Left ventricle myocardium inferior (tissue), 1 donor: ENCODE data around the gene ANKRD44. TPM values are rescaled to one million over a fixed set of nuclear protein-coding genes. Genes with fewer than 3 reads are reported as not detected.

ENCODE experiments used
- DNase-seq: peaks from one replicate; pipeline ENCODE4 v3.0.0-alpha.2; 2020
- H3K27ac ChIP-seq: fragments of 200-600 bp; replicated peaks from 2 replicates; pipeline ENCODE4 v1.8.0; 2021
- H3K27me3 ChIP-seq: fragments of 200-600 bp; 2 replicates; pipeline ENCODE4 v1.8.0; 2021; ENCODE audit warnings: low read depth
- H3K36me3 ChIP-seq: fragments of 200-600 bp; 2 replicates; pipeline ENCODE4 v1.8.0; 2021
- H3K4me1 ChIP-seq: fragments of 200-600 bp; 2 replicates; pipeline ENCODE4 v1.8.0; 2021
- H3K4me3 ChIP-seq: fragments of 200-600 bp; 2 replicates; pipeline ENCODE4 v1.8.0; 2021; ENCODE audit warnings: mild to moderate bottlenecking, moderate library complexity
- H3K9me3 ChIP-seq: fragments of 200-600 bp; replicated peaks from 2 replicates; pipeline ENCODE4 v1.8.0; 2021
- intact Hi-C: fragments of 100-400 bp; cut with micrococcal nuclease; formaldehyde crosslinking; loops from one replicate; pipeline ENCODE4 v1.11.0; 2022
- total RNA-seq: library from RNA; stranded (reverse); fragmentation: NEBNext Ultra II Directional; extraction: Animal tissue kit (Norgen Biotek cat#: 25700); gene quantifications from one replicate; pipeline ENCODE4 v1.2.1, GENCODE V29; 2021
- TF ChIP-seq, protein P1 (sequence below): fragments of 200-600 bp; IDR thresholded peaks from 2 replicates; pipeline ENCODE4 v1.8.0; 2021; ENCODE audit warnings: antibody characterized with exemption, mild to moderate bottlenecking, borderline replicate concordance
- donor health status: DM: no; HTN: yes; CAD: no; lungs with severe emphysema.

Gene ANKRD44
- total RNA-seq, 1 donor from 2014 or later, result 7.1 TPM

DNA sequence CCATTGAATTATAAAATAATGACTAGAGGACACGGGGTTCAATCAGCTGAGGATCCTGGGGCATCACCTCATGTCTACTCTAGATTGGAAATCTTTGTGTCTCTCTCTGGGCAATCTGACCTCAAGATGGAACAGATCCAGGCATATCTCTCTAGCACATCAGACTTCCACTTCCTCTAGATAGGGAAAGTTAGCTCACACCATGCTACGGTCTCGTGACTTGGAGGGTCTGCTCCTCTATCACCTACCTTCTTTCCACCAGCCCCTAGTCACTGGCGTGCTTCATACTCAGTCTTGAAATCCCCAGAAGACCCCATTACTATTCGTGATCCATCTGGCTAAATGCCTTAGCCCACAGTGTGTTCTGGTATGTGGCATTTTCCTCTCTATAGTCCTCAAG, 148.8 kb downstream of the ANKRD44 start:
- intact Hi-C loops, result loop anchor here (10.0 kb wide), 1 partner anchor 147 kb away; no protein-coding TSS in a partner anchor
- H3K4me3 ChIP-seq, result no peak overlapping the region
- no peaks in the 10 kb centered on the region for H3K27me3 ChIP-seq
- H3K4me1 ChIP-seq, result peaks cover 33% of the 10 kb centered on the region
- no peaks in the 10 kb centered on the region for H3K9me3 ChIP-seq
- no peak overlapping the region for H3K27ac ChIP-seq
- no peak for DNase-seq
- TF ChIP-seq, protein P1, sequence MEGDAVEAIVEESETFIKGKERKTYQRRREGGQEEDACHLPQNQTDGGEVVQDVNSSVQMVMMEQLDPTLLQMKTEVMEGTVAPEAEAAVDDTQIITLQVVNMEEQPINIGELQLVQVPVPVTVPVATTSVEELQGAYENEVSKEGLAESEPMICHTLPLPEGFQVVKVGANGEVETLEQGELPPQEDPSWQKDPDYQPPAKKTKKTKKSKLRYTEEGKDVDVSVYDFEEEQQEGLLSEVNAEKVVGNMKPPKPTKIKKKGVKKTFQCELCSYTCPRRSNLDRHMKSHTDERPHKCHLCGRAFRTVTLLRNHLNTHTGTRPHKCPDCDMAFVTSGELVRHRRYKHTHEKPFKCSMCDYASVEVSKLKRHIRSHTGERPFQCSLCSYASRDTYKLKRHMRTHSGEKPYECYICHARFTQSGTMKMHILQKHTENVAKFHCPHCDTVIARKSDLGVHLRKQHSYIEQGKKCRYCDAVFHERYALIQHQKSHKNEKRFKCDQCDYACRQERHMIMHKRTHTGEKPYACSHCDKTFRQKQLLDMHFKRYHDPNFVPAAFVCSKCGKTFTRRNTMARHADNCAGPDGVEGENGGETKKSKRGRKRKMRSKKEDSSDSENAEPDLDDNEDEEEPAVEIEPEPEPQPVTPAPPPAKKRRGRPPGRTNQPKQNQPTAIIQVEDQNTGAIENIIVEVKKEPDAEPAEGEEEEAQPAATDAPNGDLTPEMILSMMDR, result no peak
- H3K36me3 ChIP-seq, result no peaks in the 10 kb centered on the region

DNA sequence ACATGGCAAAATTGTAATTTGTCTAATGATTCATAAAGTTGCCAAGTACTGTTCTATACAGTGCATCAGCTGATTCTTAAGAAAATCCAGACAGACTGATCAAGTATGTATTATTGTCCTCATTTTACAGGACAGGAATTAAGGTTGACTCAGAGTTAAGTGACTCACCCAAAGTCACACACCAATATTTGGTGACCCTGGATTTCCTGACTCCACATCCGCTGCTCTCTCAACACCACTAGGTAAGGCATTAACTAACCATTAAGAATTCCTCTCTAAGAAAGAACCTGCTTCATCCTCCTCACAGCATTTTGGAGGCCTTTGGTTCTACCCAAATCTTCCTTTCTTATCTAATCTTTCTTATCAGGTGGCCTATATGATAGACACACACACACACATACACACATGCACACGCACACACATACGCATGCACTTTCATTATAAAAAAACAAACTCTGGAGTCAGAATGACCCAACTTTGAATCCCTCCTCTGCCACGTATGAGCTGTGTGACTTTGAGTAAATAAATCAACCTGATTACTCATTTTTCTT, 150.8 kb downstream of the ANKRD44 start:
- TF ChIP-seq, protein P1, result no peak
- no peak for DNase-seq
- Histone ChIP-seq H3K9me3 (no peaks in the 10 kb centered on the region), H3K36me3 (no peaks in the 10 kb centered on the region), H3K27ac (no peak overlapping the region), H3K4me1 (peaks cover 32% of the 10 kb centered on the region), H3K27me3 (no peaks in the 10 kb centered on the region), H3K4me3 (no peak overlapping the region)
- intact Hi-C loops, result loop anchor here (10.0 kb wide), 1 partner anchor 145 kb away; no protein-coding TSS in a partner anchor

DNA sequence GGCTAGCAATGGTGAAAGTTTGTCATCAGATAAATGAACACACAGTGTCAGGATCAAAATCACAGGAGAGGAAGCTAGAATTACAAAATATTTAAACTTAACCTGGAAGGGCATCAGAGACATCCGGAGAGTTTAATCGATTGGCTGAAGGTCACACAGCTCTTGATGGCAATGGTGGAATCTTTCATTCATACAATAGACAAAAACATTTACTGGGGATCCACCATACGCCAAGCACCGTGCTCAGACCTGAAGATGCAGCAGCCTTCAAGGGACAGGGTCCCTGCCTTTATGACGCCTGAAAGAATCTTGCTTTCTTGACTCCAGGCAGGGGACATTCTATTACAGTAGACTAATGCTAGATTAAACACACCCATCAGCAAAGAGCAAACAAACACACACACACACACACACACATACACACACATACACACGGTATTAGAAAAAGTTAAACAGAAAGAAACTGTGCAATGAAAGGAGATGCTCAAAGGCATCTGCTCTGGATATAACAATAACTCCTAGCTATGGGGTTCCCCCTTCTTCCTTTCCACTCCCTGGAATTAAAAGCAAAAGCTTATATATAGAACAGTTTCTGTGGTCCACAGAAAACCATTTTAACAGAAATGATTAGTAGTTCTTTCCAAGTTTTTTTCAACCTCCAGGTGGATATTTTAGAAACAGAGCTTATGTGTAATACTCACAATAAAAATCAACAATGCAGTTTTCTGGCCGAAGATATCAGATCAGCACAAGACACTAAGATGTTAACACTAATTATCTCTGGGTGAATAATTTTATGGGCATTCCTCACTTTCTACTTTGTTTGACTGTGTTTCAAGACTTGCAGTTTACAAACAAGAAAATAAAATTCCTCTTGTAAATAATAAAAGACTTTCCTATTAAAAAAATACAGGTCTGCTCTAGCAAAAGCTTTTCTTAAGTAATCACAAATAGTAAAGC, 151.7 kb downstream of the ANKRD44 start:
- Histone ChIP-seq H3K4me1 (peaks cover 23% of the 10 kb centered on the region), H3K9me3 (no peaks in the 10 kb centered on the region), H3K27ac (no peak overlapping the region), H3K27me3 (no peaks in the 10 kb centered on the region), H3K36me3 (no peaks in the 10 kb centered on the region), H3K4me3 (no peak overlapping the region)
- TF ChIP-seq, protein P1, result no peak
- intact Hi-C loops, result no loop called here
- DNase-seq, result no peak

DNA sequence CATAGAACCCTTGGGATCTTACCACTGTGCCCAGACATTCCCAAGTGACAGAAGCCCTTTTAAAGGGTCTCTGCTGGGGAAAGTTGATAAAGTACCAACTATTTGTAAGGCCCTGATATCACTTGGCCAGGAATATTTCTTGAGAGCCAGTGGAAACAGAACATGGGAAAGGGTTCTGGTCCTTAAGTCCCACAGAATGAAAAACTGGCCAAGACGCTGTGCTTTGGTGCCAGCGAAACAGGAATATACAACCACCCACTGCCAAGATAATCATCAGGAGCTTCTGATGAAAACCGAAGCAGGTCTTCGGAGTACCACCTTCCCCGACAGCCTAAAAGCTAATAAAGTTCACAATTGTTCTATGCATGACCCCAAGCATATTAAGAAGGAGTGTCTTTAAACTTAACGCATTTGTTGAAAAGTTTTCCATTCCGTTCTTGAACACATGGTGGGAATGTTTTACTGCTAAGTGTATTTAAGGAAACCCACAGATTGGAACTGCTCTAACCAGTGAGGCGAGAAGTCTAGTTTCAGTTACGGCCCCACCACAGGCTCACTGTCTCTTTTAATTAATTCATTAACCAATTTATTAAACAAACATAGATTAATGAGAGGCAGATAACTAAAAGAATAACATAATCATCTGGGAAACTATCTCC, 152.6 kb downstream of the ANKRD44 start:
- peaks cover 23% of the 10 kb centered on the region for H3K4me1 ChIP-seq
- H3K9me3 ChIP-seq, result no peaks in the 10 kb centered on the region
- H3K27me3 ChIP-seq, result no peaks in the 10 kb centered on the region
- H3K36me3 ChIP-seq, result no peaks in the 10 kb centered on the region
- H3K4me3 ChIP-seq, result no peak overlapping the region
- intact Hi-C loops, result no loop called here
- H3K27ac ChIP-seq, result no peak overlapping the region
- DNase-seq, result no peak
- TF ChIP-seq, protein P1, result no peak

DNA sequence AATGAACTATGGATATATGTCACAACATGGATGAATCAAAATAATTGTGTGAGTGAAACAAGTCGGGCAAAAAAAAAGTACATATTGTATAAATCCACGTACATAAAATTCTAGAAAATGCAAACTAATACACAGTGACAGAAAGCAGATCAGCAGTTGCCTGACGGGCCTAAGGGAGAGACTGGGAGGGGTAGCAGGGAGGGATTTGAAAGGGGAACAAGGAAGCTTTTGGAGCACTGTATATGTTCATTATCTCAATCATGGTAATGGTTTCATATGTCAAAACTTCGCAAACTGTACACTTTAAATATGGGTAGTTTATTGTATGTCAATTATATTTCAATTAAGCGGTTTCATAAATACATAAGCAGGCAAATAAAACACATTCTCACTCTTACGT, 153.8 kb downstream of the ANKRD44 start:
- Histone ChIP-seq H3K27me3 (no peaks in the 10 kb centered on the region), H3K4me1 (peaks cover 30% of the 10 kb centered on the region), H3K4me3 (no peak overlapping the region), H3K9me3 (no peaks in the 10 kb centered on the region), H3K36me3 (no peaks in the 10 kb centered on the region), H3K27ac (no peak overlapping the region)
- intact Hi-C loops, result no loop called here
- DNase-seq, result no peak
- TF ChIP-seq, protein P1, result no peak
